Body of pancreas (tissue), 4 donors: ENCODE data around the gene IL22RA1.

ENCODE experiments used
- POLR2A ChIP-seq, 3 donors: fragments of 450-650 bp; IDR thresholded peaks; one replicate each; pipeline ENCODE4 v1.6.1; 2016; ENCODE audit warnings: antibody characterized with exemption in 3 of 3, mild to moderate bottlenecking in 2 of 3
- TF ChIP-seq, protein P1 (sequence below), 7 experiments: fragments of 450-650 bp in 4 of 7; fragments of 200-600 bp in 3 of 7; sonication (generic) in 3 of 7; IDR thresholded peaks; one replicate each; pipeline ENCODE4 v1.5.1; 2016 to 2019; ENCODE audit warnings: antibody characterized with exemption in 7 of 7

DNA sequence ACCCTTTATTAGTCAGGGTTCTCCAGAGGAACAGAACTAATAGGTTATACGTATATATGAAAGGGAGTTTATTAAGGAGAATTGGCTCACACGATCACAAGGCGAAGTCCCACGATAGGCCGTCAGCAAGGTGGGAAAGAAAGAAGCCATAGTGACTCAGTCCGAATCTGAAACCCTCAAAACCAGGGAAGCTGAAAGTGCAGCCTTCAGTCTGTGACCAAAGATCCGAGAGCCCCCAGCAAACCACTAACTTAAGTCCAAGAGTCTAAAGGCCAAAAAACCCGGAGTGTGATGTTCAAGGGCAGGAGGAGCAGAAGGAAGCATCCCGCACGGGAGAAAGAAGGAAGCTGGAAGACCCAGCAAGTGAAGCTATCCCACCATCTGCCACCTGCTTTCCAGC, 34.2 kb upstream of the IL22RA1 start:
- TF ChIP-seq POLR2A (IDR thresholded peaks at IDR 0.05), result no peak
- TF ChIP-seq, protein P1, sequence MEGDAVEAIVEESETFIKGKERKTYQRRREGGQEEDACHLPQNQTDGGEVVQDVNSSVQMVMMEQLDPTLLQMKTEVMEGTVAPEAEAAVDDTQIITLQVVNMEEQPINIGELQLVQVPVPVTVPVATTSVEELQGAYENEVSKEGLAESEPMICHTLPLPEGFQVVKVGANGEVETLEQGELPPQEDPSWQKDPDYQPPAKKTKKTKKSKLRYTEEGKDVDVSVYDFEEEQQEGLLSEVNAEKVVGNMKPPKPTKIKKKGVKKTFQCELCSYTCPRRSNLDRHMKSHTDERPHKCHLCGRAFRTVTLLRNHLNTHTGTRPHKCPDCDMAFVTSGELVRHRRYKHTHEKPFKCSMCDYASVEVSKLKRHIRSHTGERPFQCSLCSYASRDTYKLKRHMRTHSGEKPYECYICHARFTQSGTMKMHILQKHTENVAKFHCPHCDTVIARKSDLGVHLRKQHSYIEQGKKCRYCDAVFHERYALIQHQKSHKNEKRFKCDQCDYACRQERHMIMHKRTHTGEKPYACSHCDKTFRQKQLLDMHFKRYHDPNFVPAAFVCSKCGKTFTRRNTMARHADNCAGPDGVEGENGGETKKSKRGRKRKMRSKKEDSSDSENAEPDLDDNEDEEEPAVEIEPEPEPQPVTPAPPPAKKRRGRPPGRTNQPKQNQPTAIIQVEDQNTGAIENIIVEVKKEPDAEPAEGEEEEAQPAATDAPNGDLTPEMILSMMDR (IDR thresholded peaks at IDR 0.05), result no peak
